SK-N-SH (cell line): Measurements from ENCODE around the gene TNFSF15. TPM values are rescaled to one million over a fixed set of nuclear protein-coding genes. Genes with fewer than 3 reads are reported as not detected.

Experiments
- CTCF ChIA-PET: fragments of 300-600, 350-600 bp; formaldehyde crosslinking; extraction: SDS; loops from one replicate; lab custom pipeline; 2021; lab: Yijun Ruan, JAX
- POLR2A ChIA-PET: fragments of 350-600 bp; sonication (Branson Sonifier 250); formaldehyde crosslinking; extraction: SDS; loops from one replicate; lab custom pipeline; 2020; ENCODE audit warnings: antibody characterized with exemption, inconsistent platforms; lab: Yijun Ruan, JAX
- DNase-seq: peaks from one replicate; pipeline ENCODE4 v3.0.0; 2012
- H2AFZ ChIP-seq: fragments of 200-600 bp; sonication (generic); 2 replicates; pipeline ENCODE4 v1.8.1; 2016; ENCODE audit warnings: antibody characterized with exemption, mild to moderate bottlenecking, low read depth
- H3F3A ChIP-seq: fragments of 200-600 bp; sonication (generic); replicated peaks from 2 replicates; pipeline ENCODE3; 2016; ENCODE audit warnings: antibody characterized with exemption, mild to moderate bottlenecking; ENCODE audit not compliant: insufficient read depth
- H3K27ac ChIP-seq, 2 experiments: fragments of 200-500 bp in 1 of 2; fragments of 200-600 bp in 1 of 2; sonication (Bioruptor generic) in 1 of 2; sonication (generic), shearing (Covaris generic) in 1 of 2; 2 replicates each; pipeline versions ENCODE4 v1.5.1 to v1.6.1; 2014 to 2016; ENCODE audit warnings: low read depth in 2 of 2, inconsistent platforms in 1 of 2, low read length in 1 of 2, mild to moderate bottlenecking in 1 of 2, mixed read lengths in 1 of 2
- H3K27me3 ChIP-seq: fragments of 200-600 bp; sonication (generic), shearing (Covaris generic); 2 replicates; pipeline ENCODE4 v1.6.1; 2016; ENCODE audit warnings: mixed run types; ENCODE audit not compliant: insufficient read depth
- H3K36me3 ChIP-seq, 2 experiments: fragments of 200-500 bp in 1 of 2; fragments of 200-600 bp in 1 of 2; sonication (Bioruptor generic) in 1 of 2; sonication (generic) in 1 of 2; replicated peaks in 1 of 2; 2 replicates each; pipeline versions ENCODE3 to v1.5.1; 2014 to 2016; ENCODE audit warnings: low read length in 1 of 2, mild to moderate bottlenecking in 1 of 2; ENCODE audit not compliant: insufficient read depth in 2 of 2, control insufficient read depth in 1 of 2
- H3K4me1 ChIP-seq, 2 experiments: fragments of 200-500 bp in 1 of 2; fragments of 200-600 bp in 1 of 2; sonication (Bioruptor generic) in 1 of 2; sonication (generic), shearing (Covaris generic) in 1 of 2; 2 replicates each; pipeline versions ENCODE4 v1.5.1 to v1.6.1; 2014 to 2016; ENCODE audit warnings: low read depth in 1 of 2, low read length in 1 of 2, mixed run types in 1 of 2; ENCODE audit not compliant: insufficient read depth in 2 of 2, control insufficient read depth in 1 of 2
- H3K4me2 ChIP-seq: fragments of 200-600 bp; sonication (generic), shearing (Covaris generic); 2 replicates; pipeline ENCODE4 v1.6.1; 2017; ENCODE audit warnings: mixed run types
- H3K4me3 ChIP-seq, 2 experiments: fragments of 200-500 bp in 1 of 2; fragments of 200-600 bp in 1 of 2; sonication (Bioruptor generic) in 1 of 2; sonication (generic), shearing (Covaris generic) in 1 of 2; 2 replicates each; pipeline versions ENCODE4 v1.5.1 to v1.8.1; 2014 to 2016; ENCODE audit warnings: low read depth in 2 of 2, inconsistent platforms in 1 of 2, low read length in 1 of 2, mild to moderate bottlenecking in 1 of 2, mixed read lengths in 1 of 2, moderate library complexity in 1 of 2
- H3K79me2 ChIP-seq: fragments of 200-600 bp; sonication (generic); 2 replicates; pipeline ENCODE4 v1.8.1; 2017; ENCODE audit warnings: mild to moderate bottlenecking; ENCODE audit not compliant: insufficient read depth
- H3K9ac ChIP-seq: fragments of 200-600 bp; sonication (generic); 2 replicates; pipeline ENCODE4 v1.6.1; 2017; ENCODE audit warnings: mixed run types
- H3K9me2 ChIP-seq: fragments of 200-600 bp; sonication (generic); 2 replicates; pipeline ENCODE4 v1.6.1; 2017; ENCODE audit warnings: mixed run types
- H3K9me3 ChIP-seq: fragments of 200-600 bp; sonication (generic); 2 replicates; pipeline ENCODE4 v1.6.1; 2017; ENCODE audit warnings: mixed run types, mild to moderate bottlenecking, moderate library complexity
- H4K20me1 ChIP-seq: fragments of 200-600 bp; sonication (generic); 2 replicates; pipeline ENCODE4 v1.6.1; 2017; ENCODE audit warnings: mild to moderate bottlenecking, mixed run types; ENCODE audit not compliant: insufficient read depth
- ELF1 ChIP-seq: IDR thresholded peaks from 2 replicates; pipeline ENCODE4 v1.4.0; 2012
- EP300 ChIP-seq, 2 experiments: IDR thresholded peaks; 2 replicates each; pipeline versions ENCODE4 v1.4.0 to v1.6.1; 2012; ENCODE audit warnings: borderline replicate concordance in 1 of 2, low read depth in 1 of 2, low read length in 1 of 2
- EZH2phosphoT487 ChIP-seq: fragments of 200-600 bp; sonication (generic); IDR thresholded peaks from 2 replicates; pipeline ENCODE4 v1.6.1; 2017; ENCODE audit warnings: low read depth, mixed run types, mild to moderate bottlenecking, antibody characterized with exemption, moderate library complexity, borderline replicate concordance
- FOSL2 ChIP-seq: IDR thresholded peaks from 2 replicates; pipeline ENCODE4 v1.4.0; 2012; ENCODE audit warnings: low read depth, mild to moderate bottlenecking, moderate library complexity, borderline replicate concordance
- FOXM1 ChIP-seq: IDR thresholded peaks from 2 replicates; pipeline ENCODE4 v1.4.0; 2012; ENCODE audit warnings: low read depth, mild to moderate bottlenecking
- GATA2 ChIP-seq: sonication (generic); formaldehyde crosslinking; IDR thresholded peaks from 2 replicates; pipeline ENCODE4 v1.5.0; 2020; ENCODE audit warnings: mild to moderate bottlenecking, missing genetic modification reagents
- IRF3 ChIP-seq: fragments of 150-350 bp; IDR thresholded peaks from 2 replicates; pipeline ENCODE4 v1.6.1; 2016; ENCODE audit warnings: mild to moderate bottlenecking, low read depth, low read length
- MXI1 ChIP-seq: IDR thresholded peaks from 2 replicates; pipeline ENCODE4 v1.6.1; 2012; ENCODE audit warnings: mild to moderate bottlenecking, low read depth, low read length, improper control_type of control experiment
- NRF1 ChIP-seq: IDR thresholded peaks from 2 replicates; pipeline ENCODE4 v1.6.1; 2012; ENCODE audit warnings: low read depth, mild to moderate bottlenecking, low read length
- POLR2AphosphoS5 ChIP-seq: IDR thresholded peaks from 2 replicates; pipeline ENCODE4 v1.6.1; 2012; ENCODE audit warnings: low read depth, low read length
- RCOR1 ChIP-seq: fragments of 150-350 bp; IDR thresholded peaks from 2 replicates; pipeline ENCODE4 v1.6.1; 2017; ENCODE audit warnings: antibody characterized with exemption, low read length
- RXRA ChIP-seq: IDR thresholded peaks from 2 replicates; pipeline ENCODE4 v1.4.0; 2012; ENCODE audit warnings: low read depth, mild to moderate bottlenecking, borderline replicate concordance
- SIN3A ChIP-seq: IDR thresholded peaks from 2 replicates; pipeline ENCODE4 v1.6.1; 2012; ENCODE audit warnings: low read depth, mild to moderate bottlenecking, low read length, moderate library complexity, borderline replicate concordance
- SMC3 ChIP-seq: IDR thresholded peaks from 2 replicates; pipeline ENCODE4 v1.6.1; 2012; ENCODE audit warnings: low read depth, low read length, improper control_type of control experiment
- TAF1 ChIP-seq: IDR thresholded peaks from 2 replicates; pipeline ENCODE4 v1.6.1; 2012; ENCODE audit warnings: low read depth, mild to moderate bottlenecking, low read length, moderate library complexity, borderline replicate concordance
- TEAD4 ChIP-seq: IDR thresholded peaks from 2 replicates; pipeline ENCODE4 v1.4.0; 2012; ENCODE audit warnings: mild to moderate bottlenecking, borderline replicate concordance; ENCODE audit not compliant: insufficient read depth
- USF2 ChIP-seq: fragments of 150-350 bp; IDR thresholded peaks from 2 replicates; pipeline ENCODE4 v1.6.1; 2017; ENCODE audit warnings: antibody characterized with exemption, low read length, low read depth, borderline replicate concordance
- YY1 ChIP-seq: IDR thresholded peaks from 2 replicates; pipeline ENCODE4 v1.4.0; 2012; ENCODE audit warnings: low read depth, mild to moderate bottlenecking
- WGBS: methylation state at CpG from one replicate; pipeline ENCODE4 v1.1.6; 2017; ENCODE audit warnings: low lambda C conversion rate; 5-methylcytosine and 5-hydroxymethylcytosine counted together
- polyA plus RNA-seq, 3 experiments: library from polyadenylated mRNA; depleted of rRNA; stranded (reverse); fragments of >200 nt; gene quantifications; 2 replicates each; pipeline ENCODE4 v1.2.3, GENCODE V29; 2012
- TF ChIP-seq, protein P1 (sequence below): fragments of 200-600 bp; sonication (generic); IDR thresholded peaks from 2 replicates; pipeline ENCODE4 v1.6.1; 2017; ENCODE audit warnings: antibody characterized with exemption, mild to moderate bottlenecking, moderate library complexity
- TF ChIP-seq, protein P2 (sequence below): IDR thresholded peaks from 2 replicates; pipeline ENCODE4 v1.4.0; 2012; ENCODE audit warnings: low read depth, borderline replicate concordance

The TNFSF15 gene
- polyA plus RNA-seq, 1 of the 3 experiments (the other 2 are of a cell fraction), result 0.64 TPM

DNA sequence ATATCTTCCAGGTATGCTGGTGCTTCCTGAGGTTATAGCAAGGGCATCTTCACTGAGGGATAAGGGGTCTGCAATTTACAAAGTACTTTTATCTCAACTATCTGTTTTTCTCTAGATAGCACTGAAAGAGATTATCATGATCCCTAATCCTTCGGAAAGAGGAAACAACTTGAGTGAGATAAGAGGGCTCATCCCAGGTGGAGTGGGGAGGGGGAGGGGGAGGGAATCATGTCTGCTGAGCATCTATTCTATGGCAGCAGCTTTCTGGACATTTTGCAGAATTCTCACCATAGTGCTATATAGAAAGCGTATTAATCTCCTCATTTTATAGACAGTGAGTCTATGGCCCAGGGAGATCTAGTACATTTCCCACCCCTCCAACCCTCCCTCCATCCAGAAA lies 5.9 kb downstream of the TNFSF15 start:
- 68% methylated on average over 2 of the region's 2 CpGs for WGBS
- Histone ChIP-seq H3K27ac (no peak overlapping the region), H4K20me1 (no peaks in the 10 kb centered on the region), H3K9ac (no peak overlapping the region), H3K79me2 (no peaks in the 10 kb centered on the region), H3K9me2 (no peaks in the 10 kb centered on the region), H3K4me2 (no peak overlapping the region), H3K36me3 (no peaks in the 10 kb centered on the region), H3F3A (no peaks in the 10 kb centered on the region), H3K4me3 (no peak overlapping the region), H3K27me3 (no peaks in the 10 kb centered on the region), H3K4me1 (peaks cover 0 to 10% of the 10 kb centered on the region in 2 experiments; a peak in 2 of 4 replicates), H3K9me3 (no peaks in the 10 kb centered on the region), H2AFZ (no peak overlapping the region)
- TF ChIP-seq RCOR1 (no peak), SIN3A (no peak), ELF1 (no peak), EZH2phosphoT487 (no peak), RXRA (no peak), NRF1 (no peak), TEAD4 (no peak), GATA2 (CRISPR knock-in tag) (no peak), MXI1 (no peak), SMC3 (no peak), IRF3 (no peak), EP300 (IDR thresholded peaks at IDR 0.05; ENCODE audit: borderline replicate concordance in 1 of 2, low read depth in 1 of 2, low read length in 1 of 2) (no peak), YY1 (no peak)
- DNase-seq, result no peak
- ChIA-PET CTCF (interaction anchor here (1.0 kb wide), 1 partner anchor 106 kb away, joined by 3 read pairs; no protein-coding TSS in a partner anchor), POLR2A (no interaction called here)

DNA sequence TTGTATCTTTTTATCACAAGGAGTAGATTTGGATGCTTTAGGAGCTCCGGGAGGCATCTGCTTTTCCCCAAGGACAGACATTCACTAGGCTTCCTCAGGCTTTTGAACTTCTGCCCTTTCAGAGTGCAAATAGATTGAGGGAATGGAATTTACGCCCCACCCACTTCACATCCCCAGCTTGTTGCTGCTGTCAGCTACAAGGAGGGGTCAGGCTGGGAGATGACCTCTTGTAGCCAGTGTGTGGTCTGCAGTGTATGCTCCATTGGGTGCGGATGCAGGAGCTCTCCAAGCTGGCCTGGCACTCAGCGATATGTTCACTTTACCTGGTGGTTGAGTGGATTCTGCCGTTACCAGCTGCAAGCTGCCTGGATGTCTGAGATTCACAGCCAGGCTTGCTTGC lies 6.4 kb downstream of the TNFSF15 start:
- H3K9ac ChIP-seq, result no peak overlapping the region
- TF ChIP-seq FOSL2 (no peak), RCOR1 (no peak), TAF1 (no peak), USF2 (no peak), MXI1 (no peak), FOXM1 (no peak), SMC3 (no peak), POLR2AphosphoS5 (no peak), RXRA (no peak), YY1 (no peak)
- TF ChIP-seq, protein P1, sequence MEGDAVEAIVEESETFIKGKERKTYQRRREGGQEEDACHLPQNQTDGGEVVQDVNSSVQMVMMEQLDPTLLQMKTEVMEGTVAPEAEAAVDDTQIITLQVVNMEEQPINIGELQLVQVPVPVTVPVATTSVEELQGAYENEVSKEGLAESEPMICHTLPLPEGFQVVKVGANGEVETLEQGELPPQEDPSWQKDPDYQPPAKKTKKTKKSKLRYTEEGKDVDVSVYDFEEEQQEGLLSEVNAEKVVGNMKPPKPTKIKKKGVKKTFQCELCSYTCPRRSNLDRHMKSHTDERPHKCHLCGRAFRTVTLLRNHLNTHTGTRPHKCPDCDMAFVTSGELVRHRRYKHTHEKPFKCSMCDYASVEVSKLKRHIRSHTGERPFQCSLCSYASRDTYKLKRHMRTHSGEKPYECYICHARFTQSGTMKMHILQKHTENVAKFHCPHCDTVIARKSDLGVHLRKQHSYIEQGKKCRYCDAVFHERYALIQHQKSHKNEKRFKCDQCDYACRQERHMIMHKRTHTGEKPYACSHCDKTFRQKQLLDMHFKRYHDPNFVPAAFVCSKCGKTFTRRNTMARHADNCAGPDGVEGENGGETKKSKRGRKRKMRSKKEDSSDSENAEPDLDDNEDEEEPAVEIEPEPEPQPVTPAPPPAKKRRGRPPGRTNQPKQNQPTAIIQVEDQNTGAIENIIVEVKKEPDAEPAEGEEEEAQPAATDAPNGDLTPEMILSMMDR, result no peak
- TF ChIP-seq, protein P2, sequence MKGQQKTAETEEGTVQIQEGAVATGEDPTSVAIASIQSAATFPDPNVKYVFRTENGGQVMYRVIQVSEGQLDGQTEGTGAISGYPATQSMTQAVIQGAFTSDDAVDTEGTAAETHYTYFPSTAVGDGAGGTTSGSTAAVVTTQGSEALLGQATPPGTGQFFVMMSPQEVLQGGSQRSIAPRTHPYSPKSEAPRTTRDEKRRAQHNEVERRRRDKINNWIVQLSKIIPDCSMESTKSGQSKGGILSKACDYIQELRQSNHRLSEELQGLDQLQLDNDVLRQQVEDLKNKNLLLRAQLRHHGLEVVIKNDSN, result no peak
- H3K27ac ChIP-seq, result no peak overlapping the region
- peak; percentile 17 for DNase-seq
- no peaks in the 10 kb centered on the region for H3K9me2 ChIP-seq
- no peaks in the 10 kb centered on the region for H3K27me3 ChIP-seq
- H3K9me3 ChIP-seq, result no peaks in the 10 kb centered on the region
- H3K4me1 ChIP-seq, result peaks cover 0 to 10% of the 10 kb centered on the region in 2 experiments; a peak in 2 of 4 replicates
- no peaks in the 10 kb centered on the region for H3K79me2 ChIP-seq
- no peak overlapping the region for H3K4me3 ChIP-seq
- H4K20me1 ChIP-seq, result no peaks in the 10 kb centered on the region
- H3K36me3 ChIP-seq, result no peaks in the 10 kb centered on the region
- H3K4me2 ChIP-seq, result no peak overlapping the region
- ChIA-PET POLR2A (no interaction called here), CTCF (interaction anchor here (1.0 kb wide), 1 partner anchor 107 kb away, joined by 3 read pairs; no protein-coding TSS in a partner anchor)
- WGBS, result 55% methylated on average over 5 of the region's 5 CpGs
- no peaks in the 10 kb centered on the region for H3F3A ChIP-seq
- H2AFZ ChIP-seq, result no peak overlapping the region
